GM20000 (cell line): ENCODE data around the gene ATG16L2.
A peak's percentile ranks its signal among the peaks of the same experiment; 100 is the strongest.

Experiments used
- DNase-seq: peaks from one replicate; pipeline ENCODE4 v3.0.0; 2012; ENCODE audit warnings: low spot score
- CTCF ChIP-seq: IDR thresholded peaks from 2 replicates; pipeline ENCODE4 v1.5.1; 2012; ENCODE audit warnings: mild to moderate bottlenecking, control low read depth; ENCODE audit errors: extremely low read depth, missing control alignments

Gene ATG16L2

GRCh38 chr11:72812604-72812966 is 1.6 kb upstream of the ATG16L2 start:
- DNase-seq: no peak
- no peak for TF ChIP-seq CTCF

- DNase-seq: peak; percentile 82
- TF ChIP-seq CTCF: peak; percentile 32
Observed at GRCh38 chr11:72812967-72813739, 1.1 kb upstream of the ATG16L2 start.

- TF ChIP-seq CTCF: no peak
- DNase-seq: peak; percentile 88
Observed at GRCh38 chr11:72813740-72814285, 398 bp upstream of the ATG16L2 start.

DNA sequence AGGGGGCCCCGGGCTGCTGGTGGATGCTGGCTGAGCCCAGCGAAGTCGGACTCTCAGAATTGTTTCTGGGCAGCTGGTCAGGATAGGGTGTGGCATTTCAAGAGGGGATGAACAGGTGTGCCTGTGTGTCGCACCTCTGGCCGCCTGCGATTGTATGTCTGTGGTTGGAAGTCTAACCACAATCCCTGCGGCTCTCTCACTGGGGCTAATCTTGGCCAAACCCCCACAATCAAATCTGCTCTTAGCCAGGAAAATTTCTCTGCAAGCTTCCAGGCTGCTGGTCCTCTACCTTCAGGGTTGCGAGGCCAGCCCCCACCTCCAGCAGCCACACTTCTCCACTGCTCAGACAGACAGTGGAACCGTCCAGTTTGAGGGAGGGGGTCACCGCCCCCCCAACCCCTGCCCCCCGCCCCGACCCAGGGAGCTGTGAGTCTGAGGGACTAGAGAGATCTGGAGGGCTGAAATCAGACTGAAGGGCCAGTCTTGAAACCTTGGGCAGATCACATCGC is 953 bp downstream of the ATG16L2 start:
- no peak for TF ChIP-seq CTCF
- no peak for DNase-seq

- DNase-seq: no peak
- no peak for TF ChIP-seq CTCF
Observed at GRCh38 chr11:72816404-72816990, 2.3 kb downstream of the ATG16L2 start.

DNA sequence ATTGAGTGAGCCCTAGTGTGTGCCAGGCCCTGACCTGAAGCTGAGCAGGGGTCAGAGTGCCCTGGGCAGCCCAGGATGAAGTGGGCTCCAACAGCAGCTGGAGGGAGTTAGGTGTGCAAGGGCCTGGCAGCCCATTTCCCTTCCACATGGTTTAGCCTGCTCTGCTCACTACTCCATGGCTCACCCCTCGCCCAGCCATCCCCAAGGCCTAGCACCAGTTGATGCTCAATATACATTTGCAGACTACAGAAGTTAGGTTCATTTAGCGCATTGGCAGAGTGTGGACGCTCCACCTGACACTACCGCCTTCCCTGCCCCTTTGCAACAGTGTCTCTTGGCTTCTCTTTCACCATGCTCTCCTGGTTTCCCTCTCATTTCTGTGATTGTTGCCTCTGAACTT is 3.8 kb downstream of the ATG16L2 start:
- TF ChIP-seq CTCF: no peak
- no peak for DNase-seq

DNA sequence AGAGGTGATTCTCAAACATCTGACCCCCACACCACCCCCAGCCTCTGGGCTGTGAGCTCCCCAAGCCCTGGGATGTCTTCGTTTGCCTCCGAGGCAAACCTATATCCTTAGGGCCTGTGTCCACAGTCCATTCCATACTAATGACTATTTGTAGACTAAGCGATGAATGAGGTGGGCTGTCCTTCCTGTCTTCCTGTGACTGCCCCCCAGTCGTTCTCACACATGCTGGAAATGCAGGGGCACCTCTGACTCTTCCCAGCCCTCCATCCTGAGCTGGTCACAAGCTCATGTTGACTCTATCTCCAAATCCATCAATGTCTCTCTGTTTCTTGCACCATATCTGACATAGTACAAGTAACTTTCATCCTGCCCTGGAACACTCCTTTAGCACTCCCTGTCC is 4.8 kb downstream of the ATG16L2 start:
- DNase-seq: no peak
- no peak for TF ChIP-seq CTCF
